ENCODE results near the gene COX4I1. TPM values are rescaled to one million over a fixed set of nuclear protein-coding genes. Genes with fewer than 3 reads are reported as not detected.

Gene COX4I1
- total RNA-seq, 1 experiment from 2014 or later: 506 TPM

DNA sequence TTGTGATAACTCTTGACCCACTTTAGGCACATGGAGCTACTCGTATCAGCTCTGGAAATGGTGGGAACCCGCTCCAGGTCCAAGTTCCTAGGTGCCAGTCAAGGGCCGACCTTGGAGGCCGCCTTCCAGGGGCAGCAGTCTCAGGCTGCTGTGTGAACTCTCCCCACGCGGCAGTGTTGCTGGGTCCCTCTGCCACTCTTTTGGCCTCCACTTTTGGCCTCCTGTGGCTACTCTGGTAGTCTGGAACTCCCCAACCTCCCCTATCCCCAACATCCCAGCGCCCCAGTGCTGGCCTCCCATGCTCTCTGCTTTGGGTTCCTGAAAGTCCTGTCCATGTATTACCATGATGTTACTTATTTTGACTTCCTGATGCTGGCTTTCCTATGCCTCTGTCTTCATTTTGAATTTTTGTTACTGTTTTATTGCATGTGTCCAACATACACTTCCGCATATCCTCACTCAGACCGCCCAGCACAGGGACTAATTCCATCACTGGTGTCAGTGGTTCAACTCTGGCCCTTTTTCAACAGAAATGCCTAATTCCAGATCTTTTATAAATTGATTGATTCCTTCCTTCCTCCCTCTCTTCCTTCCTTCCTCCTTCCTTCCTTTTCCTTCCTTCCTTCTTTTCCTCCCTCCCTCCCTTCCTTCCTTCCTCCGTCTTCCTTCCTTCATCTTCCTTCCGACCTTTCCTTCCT is 44.1 kb downstream of the COX4I1 start:
- Histone ChIP-seq H3K23me2 (ENCODE audit: insufficient read length, low read depth, low read length, poor library complexity, severe bottlenecking) (no peaks in the 10 kb centered on the region), H2AFZ (ENCODE audit: low read length) (no peak overlapping the region), H3K4me1 (ENCODE audit: insufficient read depth, low read length) (no peaks in the 10 kb centered on the region), H2BK120ac (ENCODE audit: low read depth, low read length, poor library complexity, severe bottlenecking) (no peak overlapping the region), H2BK15ac (ENCODE audit: low read depth, low read length) (no peak overlapping the region), H4K8ac (replicated peaks; ENCODE audit: insufficient read length, low read depth, low read length) (no peak overlapping the region), H4K20me1 (ENCODE audit: control insufficient read depth, insufficient read depth, insufficient read length) (no peaks in the 10 kb centered on the region), H4K5ac (ENCODE audit: insufficient read length, low read depth, low read length) (no peak overlapping the region), H2AK5ac (ENCODE audit: insufficient read length, low read length) (no peak overlapping the region), H2BK12ac (ENCODE audit: insufficient read length, low read depth, low read length) (no peak overlapping the region), H3K27me3 (ENCODE audit: insufficient read depth, low read length) (no peaks in the 10 kb centered on the region; the same call in 1 of the 2 replicates), H3K9ac (ENCODE audit: extremely low read depth, insufficient read length, low read length) (no peak overlapping the region), H3K14ac (ENCODE audit: insufficient read depth, low read length) (no peak overlapping the region), H3K79me1 (ENCODE audit: insufficient read depth, low read depth, low read length, poor library complexity, severe bottlenecking) (no peaks in the 10 kb centered on the region), H3K56ac (ENCODE audit: insufficient read length, low read depth, low read length) (no peak overlapping the region), H3K9me3 (ENCODE audit: control insufficient read depth, low read depth, low read length) (no peaks in the 10 kb centered on the region), H3K79me2 (ENCODE audit: insufficient read depth, low read length) (no peaks in the 10 kb centered on the region), H4K91ac (ENCODE audit: insufficient read length, low read depth, low read length) (no peak overlapping the region), H2BK20ac (ENCODE audit: low read depth, low read length, poor library complexity, severe bottlenecking) (no peak overlapping the region), H3K4ac (ENCODE audit: low read depth, low read length) (no peak overlapping the region), H3K4me2 (ENCODE audit: insufficient read depth, insufficient read length, low read length) (no peak overlapping the region), H3T11ph (ENCODE audit: low read length) (no peak overlapping the region), H3K27ac (ENCODE audit: insufficient read length, low read depth, low read length) (no peak overlapping the region), H3K18ac (ENCODE audit: insufficient read length, low read depth, low read length) (no peak overlapping the region), H2BK5ac (ENCODE audit: insufficient read length, low read length) (no peak overlapping the region), H3K23ac (ENCODE audit: insufficient read length, low read depth, low read length) (no peak overlapping the region)
- no peaks in the 10 kb centered on the region for H3K9me3 Mint-ChIP-seq
- H3K4me1 Mint-ChIP-seq: no peaks in the 10 kb centered on the region
- TF ChIP-seq, protein P1, sequence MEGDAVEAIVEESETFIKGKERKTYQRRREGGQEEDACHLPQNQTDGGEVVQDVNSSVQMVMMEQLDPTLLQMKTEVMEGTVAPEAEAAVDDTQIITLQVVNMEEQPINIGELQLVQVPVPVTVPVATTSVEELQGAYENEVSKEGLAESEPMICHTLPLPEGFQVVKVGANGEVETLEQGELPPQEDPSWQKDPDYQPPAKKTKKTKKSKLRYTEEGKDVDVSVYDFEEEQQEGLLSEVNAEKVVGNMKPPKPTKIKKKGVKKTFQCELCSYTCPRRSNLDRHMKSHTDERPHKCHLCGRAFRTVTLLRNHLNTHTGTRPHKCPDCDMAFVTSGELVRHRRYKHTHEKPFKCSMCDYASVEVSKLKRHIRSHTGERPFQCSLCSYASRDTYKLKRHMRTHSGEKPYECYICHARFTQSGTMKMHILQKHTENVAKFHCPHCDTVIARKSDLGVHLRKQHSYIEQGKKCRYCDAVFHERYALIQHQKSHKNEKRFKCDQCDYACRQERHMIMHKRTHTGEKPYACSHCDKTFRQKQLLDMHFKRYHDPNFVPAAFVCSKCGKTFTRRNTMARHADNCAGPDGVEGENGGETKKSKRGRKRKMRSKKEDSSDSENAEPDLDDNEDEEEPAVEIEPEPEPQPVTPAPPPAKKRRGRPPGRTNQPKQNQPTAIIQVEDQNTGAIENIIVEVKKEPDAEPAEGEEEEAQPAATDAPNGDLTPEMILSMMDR (conservative IDR thresholded peaks at IDR 0.05): no peak
- DNase-seq: no peak
- peaks cover 12% of the 10 kb centered on the region for H3K27me3 Mint-ChIP-seq (ENCODE audit: low read depth)
- H3K36me3 Mint-ChIP-seq (ENCODE audit: insufficient read depth in 1 of 3, low read depth in 3 of 3): no peaks in the 10 kb centered on the region
- WGBS (ENCODE audit: extremely low coverage, insufficient read length, low lambda C conversion rate): 100% methylated on average over 2 of the region's 11 CpGs
- no peak overlapping the region for H3K27ac Mint-ChIP-seq
- H3K4me3 Mint-ChIP-seq: no peak overlapping the region

Measured in H9 (cell line).